ENCODE results near the gene CNTNAP3.
"Not testable (repeated sequence)": the region's sequence is repeated elsewhere in the genome, so short reads cannot be mapped to it uniquely, and the experiment has no call there.

Gene CNTNAP3

GRCh38 chr9:39287980-39288379, at the start of gene CNTNAP3:
Gene CNTNAP3 (minus strand): TSS chr9:39288167. CDS start chr9:39288064, 103 bp downstream.
- DNase-seq = not testable (repeated sequence)

DNA sequence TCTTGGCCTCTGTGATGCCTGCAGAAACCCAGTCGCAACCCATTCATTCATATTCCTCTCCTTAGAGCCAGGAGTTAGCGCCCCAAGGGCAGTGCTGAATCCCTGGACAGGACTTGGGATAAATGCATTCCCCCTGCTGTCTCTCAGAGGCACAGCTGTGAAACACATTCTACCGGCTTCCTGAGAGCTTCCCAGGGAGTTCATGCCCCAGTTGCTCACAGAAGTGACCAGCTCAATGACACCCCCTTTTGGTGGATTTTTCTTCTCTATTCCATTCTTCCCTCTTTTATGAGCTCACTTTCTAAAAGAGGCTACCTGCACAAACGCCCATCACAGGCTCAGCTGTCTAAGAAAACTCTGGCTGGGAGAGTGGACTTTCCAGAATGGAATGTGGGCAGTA, 8.0 kb downstream of the CNTNAP3 start:
- not testable (repeated sequence) for DNase-seq

GRCh38 chr9:39242513-39242912, 45.5 kb downstream of the CNTNAP3 start:
- not testable (repeated sequence) for DNase-seq

GRCh38 chr9:39232130-39232991, 55.6 kb downstream of the CNTNAP3 start:
- not testable (repeated sequence) for DNase-seq

DNA sequence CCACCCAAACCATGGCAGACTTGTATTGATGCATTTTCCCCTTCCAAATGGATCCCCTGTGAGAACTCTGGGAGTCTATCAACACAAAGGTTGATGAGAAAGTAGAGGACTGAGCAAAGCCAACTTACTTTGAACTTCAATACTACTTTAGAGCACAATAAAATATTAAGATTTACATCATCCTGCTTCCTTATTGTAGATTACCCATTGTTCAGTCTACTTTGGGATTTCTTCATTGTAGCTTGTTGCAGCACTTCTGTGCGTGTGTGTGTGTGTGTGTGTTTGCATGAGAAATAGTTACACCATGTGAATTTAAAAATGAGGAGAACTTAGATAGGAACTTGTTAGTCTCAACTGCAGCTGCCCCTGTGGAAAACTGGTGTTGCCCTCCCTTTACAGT, 72.0 kb downstream of the CNTNAP3 start:
- not testable (repeated sequence) for DNase-seq

- not testable (repeated sequence) for DNase-seq
These were observed 78.2 kb downstream of the CNTNAP3 start for GRCh38 chr9:39209773-39210172.

DNA sequence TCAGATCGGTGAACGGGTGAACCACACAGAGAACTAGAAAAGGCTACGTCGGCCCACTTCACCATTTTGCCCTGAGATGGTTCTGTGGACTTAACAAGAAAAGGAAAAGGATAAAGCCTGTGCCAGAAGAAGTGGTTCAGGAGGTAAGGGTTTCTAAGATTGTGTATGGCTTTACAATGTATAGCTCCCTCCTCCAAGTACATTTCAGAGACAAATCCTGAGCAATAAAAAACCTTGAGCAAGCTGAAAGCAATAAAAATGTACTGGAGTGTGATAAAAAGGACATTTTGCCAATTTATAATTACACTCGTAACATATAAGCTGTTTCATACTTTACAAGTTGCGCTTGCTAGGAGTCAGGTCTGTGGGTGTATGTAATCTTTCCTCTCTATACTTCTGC, 81.3 kb downstream of the CNTNAP3 start:
- DNase-seq = not testable (repeated sequence)

- not testable (repeated sequence) for DNase-seq
These were observed 82.1 kb downstream of the CNTNAP3 start for GRCh38 chr9:39205842-39206241.

- not testable (repeated sequence) for DNase-seq
These were observed 87.6 kb downstream of the CNTNAP3 start for GRCh38 chr9:39200412-39200811.

DNA sequence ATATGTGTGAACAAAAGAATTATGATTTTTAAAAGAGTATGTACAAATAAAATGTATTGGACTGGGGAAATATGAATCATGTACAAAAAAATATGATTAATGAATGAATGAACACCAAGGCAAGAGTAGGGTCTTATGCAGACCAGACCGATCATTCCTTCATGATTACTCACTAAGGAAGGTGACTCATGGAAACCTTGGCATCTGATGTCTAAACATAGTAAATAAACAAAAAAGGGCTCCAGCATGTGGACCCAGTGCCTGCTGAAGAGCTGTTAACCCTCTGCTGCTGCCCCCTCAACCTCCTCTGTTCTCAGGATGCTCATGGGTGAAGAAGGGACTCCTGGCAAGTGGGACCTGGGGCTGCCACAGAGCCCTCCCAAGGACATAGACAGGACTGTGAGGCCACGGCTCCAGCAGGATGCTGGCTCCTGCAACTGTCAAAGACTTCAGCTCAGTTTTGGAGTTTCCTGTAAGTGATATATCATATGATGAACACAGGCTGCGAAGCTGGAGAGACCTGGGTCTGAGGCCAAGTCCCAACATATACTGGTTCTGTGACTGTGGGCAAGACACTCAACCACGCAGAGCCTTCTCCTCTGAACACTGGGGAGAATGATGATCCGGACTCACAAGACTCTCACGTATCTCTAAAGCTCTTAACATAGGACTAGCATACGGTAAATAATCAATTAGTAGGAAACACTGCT, 89.8 kb downstream of the CNTNAP3 start:
- not testable (repeated sequence) for DNase-seq

GRCh38 chr9:39171370-39171769, 116.6 kb downstream of the CNTNAP3 start:
- DNase-seq = not testable (repeated sequence)

DNA sequence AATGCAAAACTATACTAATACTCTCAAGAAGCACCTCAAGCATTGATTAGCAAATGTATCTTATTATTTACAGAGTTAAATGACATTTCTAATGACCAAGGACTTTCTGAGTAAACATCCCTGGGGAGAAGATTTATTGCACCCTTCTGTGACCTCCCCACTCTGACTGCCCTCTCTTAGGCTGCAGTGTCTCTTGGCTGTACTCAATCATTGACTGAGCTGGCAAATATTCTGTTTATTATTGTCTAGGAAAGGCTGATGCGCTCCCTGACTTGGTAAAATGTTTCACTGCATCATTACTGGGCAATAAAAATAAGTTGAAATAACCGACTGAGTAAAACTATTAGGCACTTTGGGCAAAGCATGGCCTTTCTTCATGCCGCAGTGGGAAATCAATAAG, 130.3 kb downstream of the CNTNAP3 start:
- not testable (repeated sequence) for DNase-seq

DNA sequence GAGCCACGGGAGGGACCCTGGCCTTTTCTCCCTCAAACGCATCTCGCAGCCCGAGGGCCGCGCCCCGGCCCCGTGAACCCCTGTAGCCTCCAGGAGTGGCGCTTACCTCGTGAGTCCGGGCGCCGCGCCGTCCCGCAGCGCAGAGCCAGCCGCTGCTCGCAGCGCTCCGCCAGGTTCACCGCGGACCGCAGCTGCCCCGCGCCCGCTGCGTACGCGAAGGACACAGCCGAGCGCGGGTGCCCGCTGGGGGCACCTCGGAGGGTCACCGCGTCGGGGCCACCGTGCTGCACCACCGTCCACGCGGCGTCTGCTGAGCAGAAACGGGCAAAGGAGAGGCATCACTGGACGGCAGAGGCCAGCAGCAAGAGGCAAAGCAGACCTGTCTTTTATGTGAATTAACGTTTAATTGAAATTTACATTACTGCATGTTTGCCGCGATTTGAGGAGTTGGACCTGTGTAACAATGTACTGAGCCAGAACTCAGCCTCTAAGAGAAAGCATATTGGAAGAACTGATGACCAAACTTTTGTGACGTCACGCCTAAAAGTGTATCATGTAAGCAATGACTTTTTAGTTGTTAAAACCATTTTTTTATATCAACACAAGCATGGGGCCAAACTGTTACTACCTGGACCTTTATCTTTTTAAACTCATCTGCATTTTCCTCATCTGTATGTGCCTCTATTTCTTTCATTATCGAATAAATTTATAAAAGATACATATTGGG, 155.0 kb downstream of the CNTNAP3 start:
- not testable (repeated sequence) for DNase-seq

- not testable (repeated sequence) for DNase-seq
These were observed 166.6 kb downstream of the CNTNAP3 start for GRCh38 chr9:39121401-39121800.

DNA sequence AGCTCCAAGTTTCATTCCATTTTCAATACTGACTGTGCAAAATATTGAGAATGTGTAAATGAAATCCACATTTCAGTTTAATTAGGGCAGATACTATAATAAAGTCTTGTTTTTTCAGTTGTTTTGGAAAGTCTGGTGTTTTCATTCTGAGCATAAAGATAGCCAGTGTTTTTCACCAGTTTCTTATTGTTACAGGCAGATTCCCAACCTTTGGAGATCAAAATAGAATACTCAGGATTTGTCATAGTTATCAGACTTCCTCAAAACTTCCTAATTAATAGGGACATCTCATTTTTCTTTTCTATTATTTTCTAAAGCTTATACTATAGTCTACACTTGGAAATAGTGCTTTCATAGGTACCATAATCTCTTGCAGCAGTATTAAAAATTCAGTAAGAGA, 176.2 kb downstream of the CNTNAP3 start:
- DNase-seq = not testable (repeated sequence)

- DNase-seq = no peak
These were observed 179.8 kb downstream of the CNTNAP3 start for GRCh38 chr9:39108145-39108544.

- not testable (repeated sequence) for DNase-seq
These were observed 190.8 kb downstream of the CNTNAP3 start for GRCh38 chr9:39097208-39097607.

GRCh38 chr9:39085311-39085710, 202.7 kb downstream of the CNTNAP3 start:
- not testable (repeated sequence) for DNase-seq

- DNase-seq = not testable (repeated sequence)
These were observed 205.4 kb downstream of the CNTNAP3 start for GRCh38 chr9:39082574-39082973.

DNA sequence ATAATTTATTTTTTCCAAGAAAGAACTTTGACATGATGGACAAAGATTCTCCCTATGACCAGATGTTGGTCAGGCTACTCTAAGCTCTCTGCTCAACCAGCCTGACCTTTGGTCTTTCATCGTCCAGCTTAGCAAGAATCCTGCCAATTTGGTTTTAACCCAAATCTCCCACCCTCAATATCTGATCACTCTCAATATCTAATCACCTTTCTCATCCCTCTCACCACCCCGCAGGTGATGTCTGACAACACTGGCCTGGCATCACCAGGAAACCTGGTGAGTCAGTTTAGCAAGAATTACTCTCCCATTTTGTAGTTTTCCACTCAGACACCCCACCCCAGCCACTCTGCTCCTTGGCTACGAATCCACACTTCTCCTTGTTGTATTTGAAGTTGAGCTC, 207.9 kb downstream of the CNTNAP3 start:
- DNase-seq = not testable (repeated sequence)

- DNase-seq = not testable (repeated sequence)
These were observed 209.2 kb downstream of the CNTNAP3 start for GRCh38 chr9:39078621-39079256.

- DNase-seq = not testable (repeated sequence)
These were observed 214.4 kb downstream of the CNTNAP3 start for GRCh38 chr9:39073537-39073936.

- DNase-seq = not testable (repeated sequence)
These were observed 220.3 kb downstream of the CNTNAP3 start for GRCh38 chr9:39067683-39068082.
